ENCODE results near the gene RPS25.
A peak's percentile ranks its signal among the peaks of the same experiment; 100 is the strongest.
"Not testable (repeated sequence)": the region's sequence is repeated elsewhere in the genome, so short reads cannot be mapped to it uniquely, and the experiment has no call there.

Gene RPS25

DNA sequence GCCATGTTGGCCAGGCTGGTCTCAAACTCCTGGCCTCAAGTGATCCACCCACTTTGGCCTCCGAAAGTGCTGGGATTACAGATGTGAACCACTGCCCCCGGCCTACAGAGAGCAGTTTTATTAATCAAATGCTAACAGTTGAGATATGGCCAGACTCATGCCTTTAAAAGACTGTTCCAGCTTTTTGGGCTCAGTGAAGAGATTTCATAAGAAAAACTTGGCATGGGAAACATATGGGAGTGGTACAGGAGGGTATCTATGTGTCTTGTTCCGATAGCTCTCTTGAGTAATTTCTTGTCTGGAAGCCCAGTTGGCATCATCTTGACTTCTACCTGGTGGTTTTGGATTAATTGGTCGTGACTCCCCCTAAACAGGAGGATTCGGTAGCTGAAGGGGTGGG is 20.7 kb upstream of the RPS25 start:
- no peak for DNase-seq

GRCh38 chr11:119034813-119035212 is 16.7 kb upstream of the RPS25 start:
- DNase-seq, result no peak

- DNase-seq, result not testable (repeated sequence)
These were observed 15.3 kb upstream of the RPS25 start for GRCh38 chr11:119033421-119033820.

GRCh38 chr11:119031912-119032280 is 13.8 kb upstream of the RPS25 start:
- DNase-seq, result no peak

DNA sequence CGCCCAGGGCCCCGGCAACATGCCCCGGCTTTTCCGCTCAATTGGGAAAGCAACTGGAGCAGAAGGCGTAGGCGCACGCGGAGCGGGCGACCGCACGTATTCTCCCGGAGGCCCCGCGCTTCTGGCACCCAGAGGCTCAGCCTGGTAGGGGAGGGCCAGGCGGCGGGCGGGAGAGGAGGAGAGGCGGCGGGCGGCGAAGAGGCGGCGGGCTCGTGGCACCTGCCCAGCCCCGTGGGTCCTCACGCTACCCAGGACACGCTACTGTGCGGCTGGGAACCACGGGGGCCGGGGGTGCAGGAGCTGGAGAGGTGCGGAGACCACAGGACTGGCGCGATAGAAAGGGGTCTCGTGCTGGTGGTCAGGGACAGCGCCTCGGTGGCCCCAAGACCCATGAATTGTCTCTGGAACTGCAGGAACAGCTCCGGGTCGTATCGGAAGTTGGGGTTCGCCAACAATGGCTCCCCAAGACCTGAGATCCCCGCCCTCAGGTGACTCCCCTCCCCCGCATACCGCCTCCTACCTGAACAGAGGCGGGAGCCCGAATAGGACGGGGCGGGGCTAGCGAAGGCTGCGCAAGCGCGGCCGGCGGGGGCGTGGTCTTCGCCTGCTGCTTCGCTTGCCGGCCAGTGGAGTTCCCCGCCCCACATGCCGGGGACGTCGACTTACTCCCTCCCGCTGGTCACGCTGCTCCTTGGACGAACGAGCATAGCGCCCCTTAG is 12.3 kb upstream of the RPS25 start, which contains the start of gene SLC37A4:
TSS of gene SLC37A4 (minus strand) at position 549 of the 719 bp plus-strand sequence.
- DNase-seq, result peak; percentile 88 to 93

DNA sequence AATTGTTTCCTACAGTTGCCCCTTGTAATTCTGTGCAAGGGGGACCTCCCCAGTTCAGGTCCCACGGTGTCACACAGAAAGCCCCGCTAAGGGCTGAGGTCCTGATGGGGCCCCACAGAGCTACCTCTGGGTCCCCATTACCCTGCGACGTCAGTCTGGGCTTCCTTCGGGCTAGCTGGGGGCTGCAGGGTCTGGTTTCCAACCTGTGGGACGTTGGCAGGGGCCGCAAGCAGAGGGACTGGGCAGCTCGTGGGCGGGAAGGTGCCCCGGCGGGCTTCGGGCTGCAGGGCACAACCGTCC is 11.8 kb upstream of the RPS25 start:
- DNase-seq, result no peak

- DNase-seq, result no peak
These were observed 11.3 kb upstream of the RPS25 start for GRCh38 chr11:119029340-119030028.

DNA sequence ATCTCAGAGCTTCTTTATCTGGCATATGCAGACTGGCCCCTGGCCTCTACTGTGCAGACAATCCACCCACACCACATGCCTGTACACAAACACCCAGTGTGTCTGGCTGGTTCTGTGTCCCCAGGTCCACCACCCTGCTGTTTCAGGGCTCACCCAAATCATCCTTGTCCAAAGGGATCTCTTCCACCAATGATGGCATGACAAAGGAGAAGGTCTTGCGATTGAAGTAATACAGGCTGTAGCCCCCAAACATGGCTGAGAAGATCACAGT is 10.9 kb upstream of the RPS25 start:
- DNase-seq, result no peak

GRCh38 chr11:119028346-119029068 is 10.4 kb upstream of the RPS25 start:
- no peak for DNase-seq

DNA sequence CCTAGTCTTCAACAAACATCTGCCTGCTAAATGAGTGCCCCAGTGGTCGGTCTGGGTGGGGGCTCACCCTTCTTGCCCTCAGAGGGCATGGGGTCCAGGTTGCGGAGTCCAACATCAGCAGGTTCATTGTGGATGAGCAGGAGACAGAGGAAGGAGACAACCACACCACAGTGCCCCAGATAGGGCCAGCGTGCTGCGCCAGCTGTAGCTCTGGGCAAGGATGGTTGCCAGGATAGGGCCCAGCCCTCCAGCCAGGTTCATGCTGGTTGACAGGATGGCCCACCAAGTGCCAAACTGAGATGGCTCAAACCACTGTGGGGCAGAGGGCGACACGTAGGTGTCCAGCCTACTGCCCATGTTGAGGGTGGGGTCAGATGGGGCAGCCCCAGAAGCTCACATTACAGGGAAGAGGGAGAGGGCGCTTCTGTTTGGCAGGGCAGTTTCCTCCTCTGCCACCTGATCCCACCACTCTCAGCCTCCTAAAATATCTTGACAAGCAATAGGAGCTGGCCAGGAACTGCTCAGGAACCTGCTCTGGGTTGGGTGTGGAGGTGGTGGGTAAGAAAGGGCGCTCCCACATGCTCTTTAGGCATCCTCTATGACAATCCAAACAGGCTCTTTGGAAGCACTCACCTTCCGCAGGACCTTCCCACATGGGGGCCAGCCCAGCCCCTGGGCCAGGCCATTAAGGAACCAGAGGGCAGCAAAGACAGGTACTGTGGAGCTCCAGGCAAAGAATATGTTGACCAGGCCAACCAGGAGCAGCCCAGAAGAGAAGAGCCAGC is 9.6 kb upstream of the RPS25 start:
- DNase-seq, result no peak

DNA sequence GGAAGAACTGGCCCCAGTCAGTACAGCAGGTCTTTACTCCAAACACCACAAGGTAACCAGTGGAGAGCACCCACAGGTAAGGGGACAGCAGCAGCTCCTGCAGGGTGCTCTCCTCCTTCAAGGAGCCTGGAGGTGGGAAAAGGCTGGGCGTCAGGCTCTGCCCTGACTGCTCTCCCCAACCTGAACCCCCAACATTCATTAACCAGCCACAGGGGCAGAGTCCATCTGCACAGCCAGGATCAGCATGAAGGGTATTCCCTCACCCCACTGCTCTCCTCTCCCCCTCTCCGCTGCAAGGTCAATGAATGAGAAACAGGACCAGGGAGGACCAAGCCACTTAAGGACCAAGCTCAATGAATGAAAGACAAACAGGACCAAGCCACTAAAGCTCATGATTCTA is 8.8 kb upstream of the RPS25 start:
- DNase-seq, result no peak

- DNase-seq, result no peak
These were observed 8.0 kb upstream of the RPS25 start for GRCh38 chr11:119025978-119026766.

GRCh38 chr11:119025541-119025940 is 7.4 kb upstream of the RPS25 start:
- DNase-seq, result no peak

DNA sequence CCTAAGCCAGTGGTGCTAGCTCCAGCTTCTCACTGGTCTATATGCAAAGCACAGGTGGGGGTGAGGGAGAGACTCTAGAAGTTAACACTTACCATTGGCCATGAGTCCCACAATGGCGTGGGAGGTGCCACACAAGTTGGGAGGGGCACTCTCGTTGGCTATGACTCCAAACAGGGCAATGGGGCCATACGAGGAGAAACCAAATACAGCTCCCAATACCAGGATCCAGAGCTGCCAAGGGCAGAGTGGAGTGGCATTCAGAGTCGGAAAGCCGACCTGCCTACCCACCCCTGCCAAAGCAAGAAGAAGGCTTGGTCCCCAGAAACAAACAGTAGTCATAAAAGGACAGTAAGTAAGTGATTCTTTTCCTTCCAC is 6.9 kb upstream of the RPS25 start:
- DNase-seq, result no peak

DNA sequence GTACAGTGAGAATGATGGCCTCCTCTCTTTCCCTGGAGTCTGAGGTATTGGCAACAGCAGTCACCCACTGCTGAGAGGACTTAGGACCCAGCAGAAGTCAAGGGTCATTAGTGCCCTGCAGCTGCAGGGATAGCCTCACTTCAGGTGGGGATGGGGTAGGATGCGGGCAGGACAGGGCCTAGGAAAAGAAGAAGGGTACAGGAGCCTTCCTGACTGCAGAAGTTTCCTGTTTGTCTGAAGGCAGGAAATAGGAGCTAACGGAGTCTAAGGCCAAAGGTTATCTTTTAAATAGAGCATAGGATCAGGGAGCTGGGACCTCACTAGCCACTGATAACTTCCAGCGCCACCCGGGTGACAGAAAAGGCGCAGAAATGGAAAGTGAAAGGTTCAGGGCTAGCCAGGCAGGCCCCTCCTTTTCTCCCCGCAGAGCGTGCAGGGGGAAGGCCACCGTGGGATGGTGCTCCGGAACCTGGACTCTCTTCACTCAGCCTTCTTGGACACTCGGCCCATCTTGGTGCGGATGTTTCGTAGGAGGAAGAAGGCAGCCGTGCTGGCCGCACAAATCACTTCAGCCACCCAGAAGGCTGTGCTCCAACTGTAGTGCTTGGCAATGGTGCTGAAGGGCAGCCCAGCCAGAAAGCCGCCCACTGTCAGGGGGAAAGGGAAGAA is 6.4 kb upstream of the RPS25 start:
- DNase-seq, result no peak

DNA sequence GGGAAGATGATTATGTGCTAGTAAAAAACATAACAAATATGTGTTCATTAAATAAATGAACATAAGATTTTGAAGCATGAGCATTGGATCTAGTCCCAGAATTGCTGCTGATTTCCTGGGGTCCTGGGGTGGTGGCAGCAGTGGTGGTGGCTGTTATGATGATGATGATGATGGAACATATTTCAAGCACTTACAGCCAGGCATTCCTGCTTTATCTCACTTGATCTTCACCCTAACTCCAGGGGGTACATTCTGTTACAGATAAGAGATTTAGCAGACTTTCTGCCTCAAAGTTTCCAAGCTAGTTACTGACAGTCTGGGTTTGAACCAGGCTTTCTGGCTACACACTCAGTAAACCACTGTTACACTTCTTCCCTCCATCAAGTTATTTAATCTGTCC is 5.6 kb upstream of the RPS25 start:
- DNase-seq, result no peak

DNA sequence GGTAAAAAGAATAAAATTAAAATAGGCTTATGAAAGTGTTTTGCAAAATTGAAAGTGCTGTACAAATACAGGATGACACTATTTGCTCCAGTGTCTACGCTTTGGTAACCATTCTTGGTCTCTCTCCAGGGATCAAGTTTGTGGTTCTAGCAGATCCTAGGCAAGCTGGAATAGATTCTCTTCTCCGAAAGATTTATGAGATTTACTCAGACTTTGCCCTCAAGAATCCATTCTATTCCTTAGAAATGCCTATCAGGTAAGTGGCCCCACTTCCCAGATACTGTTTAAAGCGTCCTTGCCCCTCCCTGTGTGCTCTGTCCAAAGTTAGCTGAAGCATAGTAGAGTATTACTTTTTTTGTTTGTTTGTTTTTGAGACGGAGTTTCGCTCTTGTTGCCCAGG is 3.5 kb upstream of the RPS25 start:
- no peak for DNase-seq

- no peak for DNase-seq
These were observed 1.9 kb upstream of the RPS25 start for GRCh38 chr11:119019996-119020395.

GRCh38 chr11:119017377-119017776 is 766 bp downstream of the RPS25 start:
- not testable (repeated sequence) for DNase-seq

GRCh38 chr11:119016216-119017009 is 1.7 kb downstream of the RPS25 start:
- DNase-seq, result no peak

- no peak for DNase-seq
These were observed 3.0 kb downstream of the RPS25 start for GRCh38 chr11:119015054-119015611.

Measured in SW 1271 (cell line).